T-cell (primary cell): Measurements from ENCODE around the gene KRTAP10-7. TPM values are rescaled to one million over a fixed set of nuclear protein-coding genes. Genes with fewer than 3 reads are reported as not detected.

Experiments
- ATAC-seq, 4 experiments: fragments of 200-7000 bp in 3 of 4; fragments of 150-1000 bp in 1 of 4; cut with Tn5 transposase; replicated peaks in 1 of 4; 1 replicate in 3 of 4; 2 replicates in 1 of 4; pipeline ENCODE4 v1.10.0; 2021; ENCODE audit warnings: moderate library complexity in 3 of 4, mild to moderate bottlenecking in 2 of 4, moderate number of reproducible peaks in 1 of 4
- CTCF ChIA-PET, 2 donors: fragments of 300-600 bp; sonication (Branson Sonifier 250); formaldehyde crosslinking; loops; one replicate each; lab custom pipeline; 2022; ENCODE audit warnings: antibody characterized with exemption in 2 of 2; lab: Charles Lee
- POLR2A ChIA-PET, 2 donors: fragments of 300-600 bp; sonication (Branson Sonifier 250); formaldehyde crosslinking; loops; one replicate each; lab custom pipeline; 2022; ENCODE audit warnings: antibody characterized with exemption in 2 of 2; lab: Charles Lee
- DNase-seq, 35 experiments: peaks; one replicate each; pipeline versions ENCODE4 v3.0.0 to v3.0.0-alpha.2; 2013 to 2023
- H3K27ac ChIP-seq: one replicate; pipeline ENCODE4 v1.5.1; 2013; ENCODE audit warnings: low read length
- H3K27me3 ChIP-seq, 2 experiments: replicated peaks in 1 of 2; 1 replicate in 1 of 2; 2 replicates in 1 of 2; pipeline versions ENCODE4 v1.6.1 to v1.7.0; 2013; ENCODE audit warnings: low read length in 1 of 2, mixed read lengths in 1 of 2; ENCODE audit not compliant: control insufficient read depth in 2 of 2, insufficient read depth in 2 of 2; ENCODE audit errors: extremely low read depth in 1 of 2
- H3K36me3 ChIP-seq, 2 donors: 1 replicate in 1 of 2; 2 replicates in 1 of 2; pipeline versions ENCODE4 v1.6.1 to v1.7.0; 2013; ENCODE audit warnings: low read length in 1 of 2; ENCODE audit not compliant: control insufficient read depth in 2 of 2, insufficient read depth in 1 of 2; ENCODE audit errors: extremely low read depth in 1 of 2
- H3K4me1 ChIP-seq, 2 experiments: 1 replicate in 1 of 2; 2 replicates in 1 of 2; pipeline versions ENCODE4 v1.6.1 to v1.7.0; 2013; ENCODE audit warnings: low read length in 2 of 2, mixed read lengths in 1 of 2; ENCODE audit not compliant: insufficient read depth in 2 of 2, control insufficient read depth in 1 of 2; ENCODE audit errors: extremely low read depth in 1 of 2
- H3K4me3 ChIP-seq, 2 donors: 1 replicate in 1 of 2; 2 replicates in 1 of 2; pipeline versions ENCODE4 v1.5.1 to v1.7.0; 2013; ENCODE audit warnings: mild to moderate bottlenecking in 2 of 2, low read length in 1 of 2, moderate library complexity in 1 of 2; ENCODE audit not compliant: control insufficient read depth in 1 of 2; ENCODE audit errors: extremely low read depth in 1 of 2
- H3K9me3 ChIP-seq: 2 replicates; pipeline ENCODE4 v1.7.0; 2013
- H3K27ac Mint-ChIP-seq, 2 donors: one replicate each; pipeline ENCODE4 v1.8.0; 2020 to 2021; ENCODE audit warnings: mild to moderate bottlenecking in 2 of 2, mixed read lengths in 2 of 2
- H3K27me3 Mint-ChIP-seq, 2 donors: one replicate each; pipeline ENCODE4 v1.8.0; 2021 to 2022; ENCODE audit warnings: mixed read lengths in 2 of 2
- H3K36me3 Mint-ChIP-seq: one replicate; pipeline ENCODE4 v1.8.0; 2021; ENCODE audit warnings: mixed read lengths
- H3K4me1 Mint-ChIP-seq, 3 donors: one replicate each; pipeline ENCODE4 v1.8.0; 2020 to 2022; ENCODE audit warnings: mixed read lengths in 3 of 3, mild to moderate bottlenecking in 1 of 3
- H3K4me3 Mint-ChIP-seq, 3 donors: one replicate each; pipeline ENCODE4 v1.8.0; 2020 to 2022; ENCODE audit warnings: mild to moderate bottlenecking in 3 of 3, mixed read lengths in 3 of 3, moderate library complexity in 3 of 3
- H3K9me3 Mint-ChIP-seq, 3 donors: one replicate each; pipeline ENCODE4 v1.8.0; 2020 to 2022; ENCODE audit warnings: mixed read lengths in 3 of 3
- WGBS: methylation state at CpG from one replicate; pipeline ENCODE4 v1.1.5; 2013; ENCODE audit warnings: missing lambda C conversion rate; ENCODE audit not compliant: insufficient coverage; 5-methylcytosine and 5-hydroxymethylcytosine counted together
- total RNA-seq, 35 experiments: library from RNA in 6 of 35; stranded (reverse) in 6 of 35; fragments of 120-200 nt in 1 of 35; gene quantifications; one replicate each; pipeline versions ENCODE4 v1.2.1 to v1.2.4 and lab custom pipeline; 2013 to 2026

The KRTAP10-7 gene
- total RNA-seq, 5 donors from 2014 or later (not counting 1 experiment from before 2014, with no cell fraction given), result not detected

DNA sequence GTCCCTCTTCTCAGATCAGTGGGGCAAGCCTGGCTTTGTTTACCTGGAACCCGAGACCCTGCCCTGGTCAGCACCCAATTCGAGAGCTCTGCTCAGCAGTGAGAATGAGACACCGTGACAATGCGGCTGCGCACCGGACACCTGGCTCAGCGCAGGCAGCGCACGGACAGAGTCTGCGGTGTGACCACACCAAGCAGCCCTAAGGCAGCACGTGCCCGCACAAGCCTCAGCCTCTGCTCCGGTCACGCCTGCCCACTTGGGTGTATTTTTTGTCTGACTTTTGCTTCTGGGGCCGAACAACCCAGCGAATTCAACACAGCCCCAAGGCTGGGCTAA is 16.2 kb downstream of the KRTAP10-7 start:
- Histone ChIP-seq H3K9me3 (peaks cover 6% of the 10 kb centered on the region), H3K27ac (no peak overlapping the region), H3K4me3 (no peak overlapping the region), H3K4me1 (peaks cover 17 to 43% of the 10 kb centered on the region in 2 experiments), H3K36me3 (no peaks in the 10 kb centered on the region), H3K27me3 (peaks cover 0 to 9% of the 10 kb centered on the region in 2 experiments)
- CTCF ChIA-PET, result interaction anchor here in 1 of 2 donors (0.6 kb wide), 1 partner anchor 81 kb away, joined by 6 read pairs; no protein-coding TSS in a partner anchor
- DNase-seq (no peak), ATAC-seq (no peak)
- peaks cover 46 to 62% (median 58%) of the 10 kb centered on the region in 3 donors for H3K4me1 Mint-ChIP-seq
- H3K4me3 Mint-ChIP-seq, result peak overlapping the region in 2 of 3 donors; percentile 6 to 46
- H3K36me3 Mint-ChIP-seq, result peaks cover 18% of the 10 kb centered on the region
- H3K27me3 Mint-ChIP-seq, result no peaks in the 10 kb centered on the region
- POLR2A ChIA-PET, result interaction anchor here in 1 of 2 donors (0.5 kb wide), 1 partner anchor 35 kb away, joined by 3 read pairs; no protein-coding TSS in a partner anchor
- 92% methylated on average over 16 of the region's 16 CpGs for WGBS
- peak overlapping the region; percentile 31 to 71 for H3K27ac Mint-ChIP-seq
- H3K9me3 Mint-ChIP-seq, result peaks cover 15 to 21% (median 17%) of the 10 kb centered on the region in 3 donors

DNA sequence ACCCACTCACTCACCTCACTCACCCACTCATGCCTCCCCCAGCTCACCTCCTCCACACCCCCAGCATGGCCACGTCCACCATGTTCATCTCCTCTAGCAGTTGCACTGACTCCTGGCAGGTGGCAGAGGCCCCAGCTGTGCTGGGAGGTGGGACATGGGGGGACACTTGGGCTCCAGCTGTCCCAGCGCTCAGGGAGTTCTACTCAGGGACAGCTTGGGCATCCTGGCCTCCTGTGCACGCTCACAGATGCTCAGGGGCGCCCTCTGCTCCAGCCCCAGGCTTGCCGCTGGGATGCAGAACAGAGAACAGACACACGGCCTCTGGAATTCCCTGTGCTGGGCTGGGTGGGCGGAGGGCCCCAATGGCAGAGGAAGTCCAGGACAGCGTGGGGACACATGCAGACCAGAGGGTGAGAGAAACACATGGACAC is 16.7 kb downstream of the KRTAP10-7 start:
- POLR2A ChIA-PET, result no interaction called here
- H3K27ac ChIP-seq, result peak overlapping the region; percentile 82
- H3K4me3 Mint-ChIP-seq, result peak overlapping the region in 1 of 3 donors; percentile 46
- ATAC-seq, result no peak
- peaks cover 17 to 43% of the 10 kb centered on the region in 2 experiments for H3K4me1 ChIP-seq
- no peak overlapping the region for H3K4me3 ChIP-seq
- H3K9me3 Mint-ChIP-seq, result peaks cover 15 to 20% (median 17%) of the 10 kb centered on the region in 3 donors
- peaks cover 6% of the 10 kb centered on the region for H3K9me3 ChIP-seq
- CTCF ChIA-PET, result no interaction called here
- H3K27me3 ChIP-seq, result peaks cover 0 to 9% of the 10 kb centered on the region in 2 experiments
- peak overlapping the region; percentile 66 to 95 for H3K27ac Mint-ChIP-seq
- H3K36me3 ChIP-seq, result no peaks in the 10 kb centered on the region
- 89% methylated on average over 7 of the region's 8 CpGs for WGBS
- H3K4me1 Mint-ChIP-seq, result peaks cover 46 to 62% (median 58%) of the 10 kb centered on the region in 3 donors
- peaks cover 18% of the 10 kb centered on the region for H3K36me3 Mint-ChIP-seq
- no peak for DNase-seq
- H3K27me3 Mint-ChIP-seq, result no peaks in the 10 kb centered on the region

DNA sequence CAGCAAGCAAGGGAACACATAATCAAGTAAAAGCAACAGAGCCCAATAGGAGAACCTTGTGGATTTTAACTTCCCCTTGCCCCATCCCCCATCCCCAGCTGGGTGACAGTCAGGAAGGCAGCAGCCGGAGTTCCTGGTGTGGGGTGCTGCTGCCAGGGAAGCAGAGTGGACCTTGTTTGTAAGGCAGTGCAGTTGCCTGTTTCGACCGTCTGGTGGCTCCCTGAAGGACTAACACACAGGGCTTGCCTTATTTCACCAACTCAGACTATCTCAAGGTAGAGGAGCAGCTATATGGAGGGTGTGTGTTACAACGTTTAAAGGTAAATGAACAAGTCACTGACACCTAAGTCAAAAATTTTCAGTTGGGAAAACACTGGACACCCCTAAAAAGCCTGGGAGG is 18.1 kb downstream of the KRTAP10-7 start:
- Histone ChIP-seq H3K27me3 (peaks cover 0 to 9% of the 10 kb centered on the region in 2 experiments), H3K9me3 (peaks cover 7% of the 10 kb centered on the region), H3K27ac (peak overlapping the region; percentile 82), H3K4me3 (peak overlapping the region in 1 of 2 donors; percentile 10), H3K4me1 (peaks cover 17 to 43% of the 10 kb centered on the region in 2 experiments), H3K36me3 (no peaks in the 10 kb centered on the region)
- H3K36me3 Mint-ChIP-seq, result peaks cover 30% of the 10 kb centered on the region
- WGBS, result no CpG with 5 or more reads among the region's 4 CpGs
- ChIA-PET CTCF (interaction anchor here (0.5 to 1.6 kb wide), 7 partner anchors 10 to 76 kb away, joined by 3 to 10 read pairs (median 3); partner anchors contain the start of genes KRTAP12-3 (in 1 of the 2) and KRTAP12-4 (in 1 of the 2)), POLR2A (interaction anchor here in 1 of 2 donors (1.1 kb wide), 1 partner anchor 39 kb away, joined by 4 read pairs; the partner anchor contains the start of gene KRTAP12-3)
- no peaks in the 10 kb centered on the region for H3K27me3 Mint-ChIP-seq
- H3K4me3 Mint-ChIP-seq, result peak overlapping the region; percentile 11 to 74 (median 47)
- DNase-seq (peak in 5 of 35 experiments; percentile 4 to 39 (median 10)), ATAC-seq (peak; percentile 30 to 63 (median 40))
- H3K27ac Mint-ChIP-seq, result peak overlapping the region; percentile 95 to 98
- peaks cover 46 to 62% (median 55%) of the 10 kb centered on the region in 3 donors for H3K4me1 Mint-ChIP-seq
- H3K9me3 Mint-ChIP-seq, result peaks cover 28 to 33% (median 29%) of the 10 kb centered on the region in 3 donors

DNA sequence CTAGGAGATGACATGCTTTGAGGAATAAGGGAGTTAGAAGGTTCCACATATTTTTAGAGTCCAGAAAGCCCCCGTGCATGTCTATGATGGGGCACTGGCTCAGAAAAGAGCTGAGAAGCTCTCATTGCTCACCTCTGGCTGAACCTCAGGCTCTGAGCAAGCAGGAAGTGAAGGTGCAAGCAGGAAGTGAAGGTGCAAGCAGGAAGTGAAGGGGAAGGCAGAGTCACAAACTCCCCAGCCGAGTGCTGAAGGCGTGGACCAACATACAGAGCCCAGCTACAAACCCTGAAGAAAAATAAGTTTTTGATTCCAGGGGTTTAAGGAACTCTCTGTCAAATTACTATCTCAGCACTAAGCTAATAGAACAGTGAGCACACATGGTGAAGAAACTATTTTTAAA is 18.5 kb downstream of the KRTAP10-7 start:
- H3K27me3 ChIP-seq, result peaks cover 0 to 9% of the 10 kb centered on the region in 2 experiments
- Mint-ChIP-seq H3K27ac (peak overlapping the region; percentile 95 to 98), H3K27me3 (no peaks in the 10 kb centered on the region), H3K36me3 (peaks cover 31% of the 10 kb centered on the region), H3K4me3 (peak overlapping the region; percentile 11 to 74 (median 47)), H3K4me1 (peaks cover 46 to 62% (median 55%) of the 10 kb centered on the region in 3 donors), H3K9me3 (peaks cover 32 to 37% (median 33%) of the 10 kb centered on the region in 3 donors)
- no peaks in the 10 kb centered on the region for H3K36me3 ChIP-seq
- peak overlapping the region in 1 of 2 donors; percentile 10 for H3K4me3 ChIP-seq
- peak; percentile 43 to 81 (median 60) for DNase-seq
- peaks cover 17 to 43% of the 10 kb centered on the region in 2 experiments for H3K4me1 ChIP-seq
- ChIA-PET CTCF (interaction anchor here (0.5 to 1.6 kb wide), 9 partner anchors 10 to 126 kb away, joined by 3 to 10 read pairs (median 3); partner anchors contain the start of genes KRTAP12-3 (in 1 of the 2) and KRTAP12-4 (in 1 of the 2)), POLR2A (interaction anchor here in 1 of 2 donors (0.5 to 1.1 kb wide), 2 partner anchors 39 to 175 kb away, joined by 4 read pairs; partner anchors contain the start of gene KRTAP12-3)
- peak; percentile 97 to 100 (median 100) for ATAC-seq
- peaks cover 7% of the 10 kb centered on the region for H3K9me3 ChIP-seq
- H3K27ac ChIP-seq, result peak overlapping the region; percentile 82
- WGBS, result 0% methylated on average over 1 of the region's 3 CpGs

DNA sequence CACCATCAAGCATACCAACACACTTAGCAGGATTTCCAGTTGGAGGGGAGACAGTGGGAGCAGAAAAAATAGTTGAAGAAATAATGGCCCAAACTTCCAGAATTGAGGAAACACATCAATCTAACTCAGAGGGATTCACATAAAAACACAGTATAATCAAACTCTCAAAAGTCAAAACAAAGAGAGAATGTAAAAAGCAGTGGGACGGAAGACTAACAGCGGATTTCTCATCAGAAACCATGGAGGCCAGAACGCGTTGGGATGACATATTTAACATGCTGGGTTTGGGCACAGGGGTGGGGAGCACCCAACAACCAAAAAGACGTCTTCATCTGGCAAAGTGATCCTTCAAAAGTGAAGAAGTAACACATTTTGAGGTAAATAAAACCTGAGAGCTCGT is 19.5 kb downstream of the KRTAP10-7 start:
- H3K27ac ChIP-seq, result peak overlapping the region; percentile 82
- no peaks in the 10 kb centered on the region for H3K36me3 ChIP-seq
- DNase-seq (no peak), ATAC-seq (no peak)
- H3K9me3 Mint-ChIP-seq, result peaks cover 39 to 45% (median 41%) of the 10 kb centered on the region in 3 donors
- ChIA-PET CTCF (interaction anchor here in 1 of 2 donors (1.3 to 1.6 kb wide), 2 partner anchors 38 to 49 kb away, joined by 3 to 10 read pairs; partner anchors contain the start of gene KRTAP12-3), POLR2A (no interaction called here)
- H3K9me3 ChIP-seq, result peaks cover 7% of the 10 kb centered on the region
- no peaks in the 10 kb centered on the region for H3K27me3 Mint-ChIP-seq
- peaks cover 0 to under 1% of the 10 kb centered on the region in 2 experiments for H3K27me3 ChIP-seq
- H3K4me3 Mint-ChIP-seq, result peak overlapping the region in 1 of 3 donors; percentile 74
- peak overlapping the region; percentile 95 to 98 for H3K27ac Mint-ChIP-seq
- peaks cover 17 to 43% of the 10 kb centered on the region in 2 experiments for H3K4me1 ChIP-seq
- peaks cover 46 to 56% (median 52%) of the 10 kb centered on the region in 3 donors for H3K4me1 Mint-ChIP-seq
- no peak overlapping the region for H3K4me3 ChIP-seq
- H3K36me3 Mint-ChIP-seq, result peaks cover 34% of the 10 kb centered on the region
- WGBS, result 96% methylated on average over 4 of the region's 6 CpGs

DNA sequence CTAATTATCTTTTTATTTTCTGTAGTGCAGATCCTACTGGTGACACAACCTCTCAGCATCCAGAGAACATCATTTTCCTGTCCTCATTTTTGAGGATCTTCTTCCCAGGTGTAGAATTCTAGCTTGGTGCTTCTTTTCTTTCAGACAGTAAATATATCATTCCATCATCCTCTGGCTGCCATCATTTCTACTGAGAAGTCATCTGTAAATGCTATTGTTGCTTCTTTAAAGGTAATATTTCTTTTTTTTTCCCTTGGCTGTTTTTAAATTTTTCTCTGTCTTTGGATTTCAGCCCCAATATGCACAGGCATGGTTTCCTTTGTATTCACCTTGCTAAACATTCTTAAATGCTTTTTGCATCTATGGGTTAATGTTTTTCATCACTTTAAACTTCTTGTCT is 23.2 kb downstream of the KRTAP10-7 start:
- peaks cover 24 to 36% (median 29%) of the 10 kb centered on the region in 3 donors for H3K4me1 Mint-ChIP-seq
- no peak for ATAC-seq
- DNase-seq, result no peak
- Histone ChIP-seq H3K9me3 (peaks cover 7% of the 10 kb centered on the region), H3K4me3 (no peak overlapping the region), H3K27ac (no peak overlapping the region), H3K27me3 (no peaks in the 10 kb centered on the region), H3K36me3 (no peaks in the 10 kb centered on the region), H3K4me1 (peaks cover 7 to 49% of the 10 kb centered on the region in 2 experiments)
- peaks cover 39 to 48% (median 42%) of the 10 kb centered on the region in 3 donors for H3K9me3 Mint-ChIP-seq
- ChIA-PET POLR2A (no interaction called here), CTCF (no interaction called here)
- H3K27me3 Mint-ChIP-seq, result no peaks in the 10 kb centered on the region
- H3K4me3 Mint-ChIP-seq, result no peak overlapping the region
- H3K36me3 Mint-ChIP-seq, result peaks cover 34% of the 10 kb centered on the region
- no peak overlapping the region for H3K27ac Mint-ChIP-seq
